Caco-2 (cell line): ENCODE measurements around the gene ACKR1. TPM values are rescaled to one million over a fixed set of nuclear protein-coding genes. Genes with fewer than 3 reads are reported as not detected.

Source experiments
- BruUV-seq: library from RNA; stranded (reverse); fragments of 400-500 nt; replicated peaks from 2 replicates; lab custom pipeline; 2021; lab: Mats Ljungman, UMichigan
- CTCF ChIA-PET: fragments of 300-600 bp; sonication (Branson Sonifier 250); formaldehyde crosslinking; loops from one replicate; lab custom pipeline; 2022; ENCODE audit warnings: antibody characterized with exemption; lab: Charles Lee
- POLR2A ChIA-PET: fragments of 300-600 bp; sonication (Branson Sonifier 250); formaldehyde crosslinking; loops from one replicate; lab custom pipeline; 2022; ENCODE audit warnings: antibody characterized with exemption; lab: Charles Lee
- DNase-seq, 2 experiments: peaks; one replicate each; pipeline versions ENCODE4 v3.0.0 to v3.0.0-alpha.2; 2020 to 2022
- H3K27me3 ChIP-seq: replicated peaks from 2 replicates; pipeline ENCODE4 v1.6.0; 2011; ENCODE audit warnings: low read length; ENCODE audit not compliant: control insufficient read depth, insufficient read depth
- H3K36me3 ChIP-seq: 2 replicates; pipeline ENCODE4 v1.5.1; 2011; ENCODE audit warnings: low read length; ENCODE audit not compliant: control insufficient read depth, insufficient read depth
- H3K4me1 ChIP-seq: fragments of 250-450 bp; sonication (Bioruptor Pico); 2 replicates; pipeline ENCODE4 v1.5.1; 2020; ENCODE audit warnings: mild to moderate bottlenecking
- H3K4me3 ChIP-seq: 2 replicates; pipeline ENCODE4 v1.5.1; 2011; ENCODE audit warnings: low read depth, mild to moderate bottlenecking, control low read depth, low read length
- H3K9me3 ChIP-seq: fragments of 250-450 bp; sonication (Bioruptor Pico); 2 replicates; pipeline ENCODE4 v1.5.1; 2020; ENCODE audit warnings: mild to moderate bottlenecking, moderate library complexity
- H3K27ac Mint-ChIP-seq: one replicate; pipeline ENCODE4 v1.8.0; 2022; ENCODE audit warnings: mixed read lengths; ENCODE audit not compliant: unreplicated experiment
- H3K27me3 Mint-ChIP-seq: one replicate; pipeline ENCODE4 v1.8.0; 2022; ENCODE audit warnings: mixed read lengths; ENCODE audit not compliant: insufficient read depth, unreplicated experiment
- H3K36me3 Mint-ChIP-seq: one replicate; pipeline ENCODE4 v1.8.0; 2022; ENCODE audit warnings: mild to moderate bottlenecking, mixed read lengths; ENCODE audit not compliant: insufficient read depth, unreplicated experiment
- H3K4me1 Mint-ChIP-seq: one replicate; pipeline ENCODE4 v1.8.0; 2022; ENCODE audit warnings: low read depth, mixed read lengths; ENCODE audit not compliant: unreplicated experiment
- H3K4me3 Mint-ChIP-seq: one replicate; pipeline ENCODE4 v1.8.0; 2022; ENCODE audit warnings: mild to moderate bottlenecking, moderate library complexity, mixed read lengths; ENCODE audit not compliant: unreplicated experiment
- H3K9me3 Mint-ChIP-seq: one replicate; pipeline ENCODE4 v1.8.0; 2022; ENCODE audit warnings: mixed read lengths; ENCODE audit not compliant: unreplicated experiment
- CTCF ChIP-seq, 2 experiments: fragments of 200-600 bp in 1 of 2; IDR thresholded peaks; 1 replicate in 1 of 2; 2 replicates in 1 of 2; pipeline versions ENCODE4 v1.5.1 to v1.8.0; 2011 to 2022; ENCODE audit warnings: antibody characterized with exemption in 1 of 2, control low read depth in 1 of 2, inconsistent platforms in 1 of 2, low read depth in 1 of 2, low read length in 1 of 2, mild to moderate bottlenecking in 1 of 2, moderate library complexity in 1 of 2; ENCODE audit not compliant: insufficient read depth in 1 of 2, severe bottlenecking in 1 of 2, unreplicated experiment in 1 of 2
- intact Hi-C: fragments of 100-400 bp; cut with micrococcal nuclease; formaldehyde crosslinking; loops from one replicate; pipeline ENCODE4 v1.10.0; 2022; ENCODE audit not compliant: unreplicated experiment
- total RNA-seq: library from RNA; stranded (reverse); gene quantifications from 2 replicates; pipeline ENCODE4 v1.2.3, GENCODE V29; 2022

ACKR1 gene
- total RNA-seq, 1 experiment from 2014 or later: not detected

GRCh38 chr1:159181328-159182024, 23.2 kb upstream of the ACKR1 start:
- Mint-ChIP-seq H3K9me3 (no peaks in the 10 kb centered on the region), H3K4me3 (no peak overlapping the region), H3K27ac (no peak overlapping the region), H3K27me3 (peaks cover 24% of the 10 kb centered on the region), H3K36me3 (no peaks in the 10 kb centered on the region), H3K4me1 (no peaks in the 10 kb centered on the region)
- no peak for TF ChIP-seq CTCF (IDR thresholded peaks at IDR 0.05; ENCODE audit: insufficient read depth in 1 of 2, low read depth in 1 of 2, low read length in 1 of 2, severe bottlenecking in 1 of 2, unreplicated experiment in 1 of 2)
- H3K4me3 ChIP-seq: no peak overlapping the region
- POLR2A ChIA-PET: interaction anchor here (0.6 kb wide), 1 partner anchor 164 kb away, joined by 5 read pairs; no protein-coding TSS in a partner anchor
- DNase-seq: no peak
- intact Hi-C loops: no loop called here
- H3K4me1 ChIP-seq: no peaks in the 10 kb centered on the region
- H3K27me3 ChIP-seq: no peaks in the 10 kb centered on the region
- CTCF ChIA-PET: no interaction called here
- no peaks in the 10 kb centered on the region for H3K36me3 ChIP-seq
- BruUV-seq: no TSS peak
- H3K9me3 ChIP-seq: no peaks in the 10 kb centered on the region

DNA sequence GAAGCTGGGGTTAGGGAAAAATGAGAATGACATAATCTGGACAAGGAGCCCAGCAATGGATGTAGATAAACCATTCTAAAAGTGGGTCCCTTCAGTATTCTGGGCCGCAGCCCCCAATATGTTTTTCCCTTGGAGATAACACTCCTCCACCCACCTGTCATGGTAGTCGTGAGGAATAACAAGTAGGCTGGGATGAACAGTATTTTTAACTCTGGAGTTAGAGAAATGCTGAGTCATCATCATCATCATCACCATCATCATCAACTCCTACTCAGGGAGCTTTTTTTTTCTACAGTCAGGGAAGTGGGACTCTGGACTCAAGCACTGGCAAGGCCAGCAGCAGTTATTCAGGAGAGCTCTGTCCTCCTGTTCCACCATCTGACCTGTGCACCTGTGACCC, 20.5 kb upstream of the ACKR1 start:
- no TSS peak for BruUV-seq
- H3K27me3 Mint-ChIP-seq: peaks cover 33% of the 10 kb centered on the region

DNA sequence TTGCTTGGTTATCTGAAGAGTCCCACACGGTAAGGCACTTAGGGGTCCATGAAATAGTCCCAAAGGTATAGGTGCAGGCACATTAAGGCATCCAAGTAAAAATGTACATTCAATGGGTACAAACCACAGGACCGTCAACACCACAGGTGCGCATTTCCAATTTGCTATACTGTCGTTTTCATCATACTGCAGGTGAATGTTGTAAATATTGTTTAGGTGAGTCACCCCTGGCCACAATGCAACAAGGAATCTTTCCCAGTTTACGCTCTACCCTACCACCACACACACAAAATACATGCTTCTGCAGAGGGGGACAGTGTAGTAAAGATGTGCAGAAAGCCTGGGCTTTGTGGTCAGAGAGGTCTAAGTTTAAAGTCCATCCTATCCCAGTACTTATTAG, 19.6 kb upstream of the ACKR1 start:
- Mint-ChIP-seq H3K27ac (no peak overlapping the region), H3K4me3 (no peak overlapping the region), H3K4me1 (no peaks in the 10 kb centered on the region), H3K36me3 (no peaks in the 10 kb centered on the region), H3K9me3 (no peaks in the 10 kb centered on the region), H3K27me3 (peaks cover 33% of the 10 kb centered on the region)
- TF ChIP-seq CTCF (IDR thresholded peaks at IDR 0.05; ENCODE audit: insufficient read depth in 1 of 2, low read depth in 1 of 2, low read length in 1 of 2, severe bottlenecking in 1 of 2, unreplicated experiment in 1 of 2): no peak
- DNase-seq: no peak
- Histone ChIP-seq H3K4me1 (no peaks in the 10 kb centered on the region), H3K4me3 (no peak overlapping the region), H3K27me3 (no peaks in the 10 kb centered on the region), H3K9me3 (no peaks in the 10 kb centered on the region), H3K36me3 (no peaks in the 10 kb centered on the region)
- ChIA-PET CTCF (no interaction called here), POLR2A (no interaction called here)
- BruUV-seq: no TSS peak
- intact Hi-C loops: no loop called here

More for the DNA sequence above, 20.5 kb upstream of the ACKR1 start:
- Mint-ChIP-seq H3K4me3 (no peak overlapping the region), H3K9me3 (no peaks in the 10 kb centered on the region), H3K27ac (no peak overlapping the region), H3K4me1 (no peaks in the 10 kb centered on the region), H3K36me3 (no peaks in the 10 kb centered on the region)
- CTCF ChIA-PET: no interaction called here
- intact Hi-C loops: no loop called here
- H3K36me3 ChIP-seq: no peaks in the 10 kb centered on the region
- no peak for TF ChIP-seq CTCF (IDR thresholded peaks at IDR 0.05; ENCODE audit: insufficient read depth in 1 of 2, low read depth in 1 of 2, low read length in 1 of 2, severe bottlenecking in 1 of 2, unreplicated experiment in 1 of 2)
- POLR2A ChIA-PET: no interaction called here
- no peaks in the 10 kb centered on the region for H3K9me3 ChIP-seq
- no peaks in the 10 kb centered on the region for H3K27me3 ChIP-seq
- DNase-seq: no peak
- no peak overlapping the region for H3K4me3 ChIP-seq
- H3K4me1 ChIP-seq: no peaks in the 10 kb centered on the region
